D721Med (cell line): ENCODE measurements around the gene SLC6A17.
A peak's percentile ranks its signal among the peaks of the same experiment; 100 is the strongest.

Experiments used
- DNase-seq: peaks from one replicate; pipeline ENCODE4 v3.0.0; 2011; ENCODE audit warnings: low spot score; ENCODE audit not compliant: insufficient read length
- FAIRE-seq: peaks from 2 replicates; lab custom pipeline; 2011; peaks lifted over from hg19 to GRCh38; lab: Jason Lieb, UNC
- TF ChIP-seq, protein P1 (sequence below): IDR thresholded peaks from 2 replicates; pipeline ENCODE4 v1.5.1; 2012; ENCODE audit warnings: mild to moderate bottlenecking, control low read depth; ENCODE audit not compliant: insufficient read depth; ENCODE audit errors: missing control alignments

SLC6A17 gene

GRCh38 chr1:110161165-110161564, 10.9 kb downstream of the SLC6A17 start:
- FAIRE-seq (no peak), DNase-seq (no peak)
- TF ChIP-seq, protein P1, sequence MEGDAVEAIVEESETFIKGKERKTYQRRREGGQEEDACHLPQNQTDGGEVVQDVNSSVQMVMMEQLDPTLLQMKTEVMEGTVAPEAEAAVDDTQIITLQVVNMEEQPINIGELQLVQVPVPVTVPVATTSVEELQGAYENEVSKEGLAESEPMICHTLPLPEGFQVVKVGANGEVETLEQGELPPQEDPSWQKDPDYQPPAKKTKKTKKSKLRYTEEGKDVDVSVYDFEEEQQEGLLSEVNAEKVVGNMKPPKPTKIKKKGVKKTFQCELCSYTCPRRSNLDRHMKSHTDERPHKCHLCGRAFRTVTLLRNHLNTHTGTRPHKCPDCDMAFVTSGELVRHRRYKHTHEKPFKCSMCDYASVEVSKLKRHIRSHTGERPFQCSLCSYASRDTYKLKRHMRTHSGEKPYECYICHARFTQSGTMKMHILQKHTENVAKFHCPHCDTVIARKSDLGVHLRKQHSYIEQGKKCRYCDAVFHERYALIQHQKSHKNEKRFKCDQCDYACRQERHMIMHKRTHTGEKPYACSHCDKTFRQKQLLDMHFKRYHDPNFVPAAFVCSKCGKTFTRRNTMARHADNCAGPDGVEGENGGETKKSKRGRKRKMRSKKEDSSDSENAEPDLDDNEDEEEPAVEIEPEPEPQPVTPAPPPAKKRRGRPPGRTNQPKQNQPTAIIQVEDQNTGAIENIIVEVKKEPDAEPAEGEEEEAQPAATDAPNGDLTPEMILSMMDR, result no peak

DNA sequence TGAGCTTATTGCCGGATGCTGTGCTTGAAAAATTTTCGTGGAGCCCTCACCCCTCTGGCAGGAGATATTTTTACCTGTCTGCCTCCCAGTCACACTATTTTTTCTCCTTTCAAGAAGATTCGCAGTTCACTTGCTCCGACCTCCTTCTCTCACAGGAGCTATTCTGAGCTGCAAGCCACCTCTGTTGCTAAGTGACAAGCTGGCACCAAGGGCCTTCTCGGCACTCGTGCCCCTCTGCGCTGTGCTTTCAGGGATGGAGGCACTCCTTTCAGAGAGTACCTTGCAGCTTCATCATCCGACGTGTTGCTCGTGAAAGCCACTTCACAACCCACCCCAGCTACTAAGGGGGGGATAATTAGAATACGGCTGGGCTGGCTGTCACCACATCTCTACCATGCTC, 11.6 kb downstream of the SLC6A17 start:
- FAIRE-seq (no peak), DNase-seq (no peak)
- TF ChIP-seq, protein P1, result no peak

DNA sequence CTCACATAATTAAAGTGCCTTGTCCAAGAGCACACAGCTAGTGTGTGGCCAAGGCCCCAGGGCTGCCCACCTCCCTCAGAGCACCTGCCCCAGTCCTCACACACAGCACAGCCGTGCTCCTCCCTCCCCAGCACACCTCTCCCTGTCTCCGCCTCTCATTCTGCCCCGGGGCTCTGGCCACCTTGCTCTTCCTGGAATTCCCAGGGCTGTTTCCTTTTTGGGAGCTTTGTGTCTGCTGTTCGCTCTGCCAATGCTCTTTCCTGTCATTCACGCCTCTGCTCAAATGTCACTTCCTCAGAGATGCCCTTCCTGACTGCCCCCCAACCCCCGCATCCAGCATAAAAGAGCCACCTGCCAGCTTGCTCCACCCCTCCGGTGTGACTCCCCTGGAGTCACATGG, 13.3 kb downstream of the SLC6A17 start:
- DNase-seq (no peak), FAIRE-seq (no peak)
- TF ChIP-seq, protein P1, result no peak

DNA sequence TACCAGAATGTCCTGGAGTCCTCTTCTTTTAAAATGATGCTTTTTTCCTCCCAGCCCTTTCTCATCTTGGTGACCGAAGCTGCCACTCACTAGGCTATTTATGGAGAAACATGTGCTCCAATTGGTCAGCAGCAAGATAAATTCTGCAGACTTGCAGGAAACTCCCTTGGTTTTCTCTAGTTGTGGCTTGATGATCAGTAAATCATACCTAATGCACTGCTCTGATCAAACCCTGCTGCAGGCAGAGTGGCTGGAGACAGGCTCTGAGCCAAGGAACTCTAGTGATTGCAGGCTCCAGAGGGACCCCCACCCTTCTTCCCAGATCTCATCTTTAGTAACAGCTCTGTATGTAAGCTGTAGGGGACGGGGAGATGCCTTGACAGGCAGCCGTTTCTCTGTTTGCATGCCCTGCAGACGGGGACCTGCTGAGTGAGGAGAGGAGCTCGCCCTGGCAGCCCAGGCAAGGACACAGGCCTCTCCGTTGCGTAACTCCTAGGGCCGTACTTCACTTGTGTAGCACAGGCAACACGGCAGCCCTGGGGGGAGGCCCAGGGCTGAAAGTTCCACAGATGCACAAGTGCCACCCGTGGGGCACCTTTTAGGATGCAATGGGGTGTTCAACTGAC, 14.5 kb downstream of the SLC6A17 start:
- FAIRE-seq, result no peak
- DNase-seq, result no peak
- TF ChIP-seq, protein P1, result no peak

- no peak for DNase-seq
- TF ChIP-seq, protein P1, result no peak
- FAIRE-seq, result no peak
Observed at GRCh38 chr1:110165761-110166231, 15.5 kb downstream of the SLC6A17 start.

- DNase-seq, result no peak
- FAIRE-seq, result no peak
- TF ChIP-seq, protein P1, result no peak
Observed at GRCh38 chr1:110166861-110167260, 16.6 kb downstream of the SLC6A17 start.

DNA sequence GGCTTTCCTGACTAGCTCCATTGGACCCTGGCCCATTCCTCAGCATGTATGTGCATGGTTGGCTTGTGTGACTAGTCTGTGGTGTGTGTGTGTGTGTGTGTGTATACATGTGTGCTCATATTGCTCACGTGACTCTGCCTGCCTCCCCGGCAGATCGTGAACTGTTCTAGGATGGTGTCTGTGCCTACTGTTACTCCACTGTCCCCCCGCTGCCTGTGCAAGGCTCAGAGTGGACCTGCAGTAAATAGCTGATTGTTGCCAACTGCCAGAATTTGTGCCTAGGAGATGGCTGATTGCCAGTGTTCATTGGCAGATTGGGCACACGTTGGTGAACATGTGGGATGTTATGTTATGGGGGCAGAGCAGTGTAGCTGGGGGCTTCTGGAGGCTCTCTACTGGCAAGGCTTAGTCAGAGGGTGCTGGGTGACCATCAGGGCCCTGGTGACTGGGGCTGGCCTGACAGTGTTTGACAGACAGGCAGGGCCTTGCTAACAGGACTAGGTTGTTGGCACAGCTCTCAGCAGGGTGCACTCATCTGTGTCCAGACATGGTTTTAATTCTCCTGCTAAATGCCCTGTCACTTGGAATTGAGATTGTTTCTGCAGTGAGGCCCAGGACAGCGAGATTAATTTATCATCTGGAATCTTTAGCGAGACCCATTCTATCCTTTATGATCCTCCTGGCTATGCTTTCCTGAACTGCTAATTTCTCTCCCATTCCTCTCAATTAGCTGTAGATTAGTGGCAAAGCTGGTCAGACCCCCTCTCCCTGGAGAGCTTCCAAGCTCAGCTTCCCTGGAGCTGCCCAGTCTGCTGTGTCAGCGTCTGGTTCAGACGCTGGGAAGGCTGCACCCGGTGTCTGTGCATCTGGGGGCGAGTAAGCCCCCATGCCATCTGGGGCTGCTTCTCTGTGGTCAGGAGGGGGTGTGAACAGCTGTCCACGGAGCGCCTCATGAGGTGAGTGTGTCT, 20.8 kb downstream of the SLC6A17 start:
- peak; percentile 88 for FAIRE-seq
- peak; percentile 71 for DNase-seq
- TF ChIP-seq, protein P1, result no peak
